GM12891 (cell line): ENCODE results near the gene DAPK3.
"Not testable (repeated sequence)": the region's sequence is repeated elsewhere in the genome, so short reads cannot be mapped to it uniquely, and the experiment has no call there.

Source experiments
- DNase-seq: peaks from one replicate; pipeline ENCODE4 v3.0.0; 2011; ENCODE audit warnings: low spot score; ENCODE audit not compliant: insufficient read length
- FAIRE-seq: peaks from 2 replicates; lab custom pipeline; 2011; peaks lifted over from hg19 to GRCh38; lab: Jason Lieb, UNC
- PAX5 ChIP-seq: IDR thresholded peaks from 2 replicates; pipeline ENCODE4 v1.6.1; 2011; ENCODE audit warnings: low read length, moderate library complexity, mild to moderate bottlenecking; ENCODE audit not compliant: insufficient read depth, severe bottlenecking
- POLR2A ChIP-seq: IDR thresholded peaks from 2 replicates; pipeline ENCODE4 v1.6.1; 2011; ENCODE audit warnings: low read depth, low read length, control low read depth
- POLR2AphosphoS5 ChIP-seq: IDR thresholded peaks from 2 replicates; pipeline ENCODE4 v1.6.1; 2011; ENCODE audit warnings: low read depth, low read length, control low read depth
- POU2F2 ChIP-seq: IDR thresholded peaks from 2 replicates; pipeline ENCODE4 v1.6.1; 2011; ENCODE audit warnings: low read depth, mild to moderate bottlenecking, control low read depth, low read length, moderate library complexity
- SPI1 ChIP-seq: IDR thresholded peaks from 2 replicates; pipeline ENCODE4 v1.6.1; 2011; ENCODE audit warnings: low read depth, low read length, control low read depth
- TAF1 ChIP-seq: IDR thresholded peaks from 2 replicates; pipeline ENCODE4 v1.6.1; 2011; ENCODE audit warnings: low read depth, low read length, control low read depth

The DAPK3 gene

DNA sequence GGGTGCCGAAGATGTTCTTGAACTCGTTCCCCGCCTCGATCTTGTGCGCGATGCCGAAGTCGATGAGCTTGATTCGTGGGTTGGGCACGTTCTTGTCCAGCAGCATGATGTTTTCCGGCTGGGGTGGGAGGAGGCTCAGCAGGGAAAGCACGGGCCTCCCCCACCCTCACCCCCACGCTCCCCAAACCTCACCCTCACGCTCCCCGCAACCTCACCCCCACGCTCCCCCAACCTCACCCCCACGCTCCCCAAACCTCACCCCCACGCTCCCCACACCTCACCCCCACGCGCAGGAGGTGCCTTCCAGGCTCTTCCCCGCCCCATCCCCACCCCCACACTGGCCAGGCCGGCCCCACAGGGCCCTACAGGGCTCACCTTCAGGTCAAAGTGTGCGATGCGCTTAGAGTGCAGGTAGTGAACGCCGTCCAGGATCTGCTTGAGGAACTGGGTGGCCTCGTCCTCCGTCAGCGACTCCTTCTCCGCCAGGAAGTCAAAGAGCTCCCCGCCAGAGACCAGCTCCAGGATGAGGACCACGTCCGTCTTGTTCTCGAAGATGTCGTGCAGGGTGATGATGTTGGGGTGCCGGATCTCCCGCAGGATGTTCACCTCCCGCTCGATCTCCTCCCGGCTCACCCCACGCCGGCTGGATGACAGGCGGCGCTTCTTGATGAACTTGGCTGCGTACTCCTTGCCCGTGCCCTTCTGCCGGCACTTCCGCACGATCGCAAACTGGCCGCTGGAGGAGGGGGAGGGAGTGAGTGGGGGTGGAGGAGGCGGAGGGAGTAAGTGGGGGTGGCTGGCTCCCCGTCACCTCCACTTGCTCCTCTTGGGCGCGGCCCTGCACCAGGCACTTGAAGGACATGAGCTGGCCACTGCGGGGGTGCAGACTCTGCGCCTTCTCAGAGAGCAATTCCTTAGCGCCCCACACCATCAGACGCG is 6.4 kb downstream of the DAPK3 start:
- DNase-seq (no peak), FAIRE-seq (no peak)
- TF ChIP-seq SPI1 (no peak), POLR2AphosphoS5 (no peak), POLR2A (no peak), POU2F2 (no peak), TAF1 (no peak), PAX5 (no peak)

DNA sequence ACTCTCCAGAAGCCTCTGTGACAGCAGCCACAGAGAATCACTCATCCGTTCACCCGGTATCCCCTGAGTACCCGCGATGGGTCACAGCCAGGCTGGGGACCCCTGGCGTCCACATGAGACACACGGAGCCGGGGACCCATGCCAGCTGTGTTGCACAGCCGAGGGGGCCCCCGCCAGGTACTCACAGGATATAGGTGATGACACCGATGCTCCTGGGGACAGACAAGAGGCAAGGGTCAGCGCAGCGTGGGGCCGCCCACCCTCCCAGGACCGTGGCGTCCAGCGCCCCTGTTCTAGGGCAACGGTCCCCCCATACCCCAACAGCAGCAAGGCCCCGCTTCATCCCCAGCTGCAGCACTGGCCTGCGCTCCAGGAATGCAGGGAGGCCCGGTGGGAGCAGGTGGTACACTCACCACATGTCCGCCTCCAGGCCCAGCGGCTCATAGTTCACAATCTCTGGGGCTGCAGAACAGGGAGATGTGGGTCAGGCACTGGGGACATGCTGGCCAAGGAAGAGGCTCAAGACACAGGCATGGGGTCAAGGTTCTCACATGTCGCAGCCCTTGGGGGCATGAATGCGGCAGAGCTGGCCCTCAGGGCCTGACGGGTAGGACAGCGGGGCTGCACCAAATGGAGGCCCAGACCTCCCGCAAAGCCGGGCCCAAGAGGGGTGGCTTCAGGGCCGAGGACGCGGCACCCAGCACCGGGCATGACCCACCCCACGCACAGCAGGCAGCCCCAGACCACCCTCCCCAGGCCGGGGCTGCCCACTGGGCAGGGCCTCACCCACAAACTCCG is 7.2 kb downstream of the DAPK3 start:
- no peak for DNase-seq
- no peak for TF ChIP-seq TAF1
- TF ChIP-seq POU2F2 = no peak
- no peak for TF ChIP-seq SPI1
- TF ChIP-seq POLR2AphosphoS5 = no peak
- no peak for TF ChIP-seq PAX5
- no peak for TF ChIP-seq POLR2A
- no peak for FAIRE-seq

DNA sequence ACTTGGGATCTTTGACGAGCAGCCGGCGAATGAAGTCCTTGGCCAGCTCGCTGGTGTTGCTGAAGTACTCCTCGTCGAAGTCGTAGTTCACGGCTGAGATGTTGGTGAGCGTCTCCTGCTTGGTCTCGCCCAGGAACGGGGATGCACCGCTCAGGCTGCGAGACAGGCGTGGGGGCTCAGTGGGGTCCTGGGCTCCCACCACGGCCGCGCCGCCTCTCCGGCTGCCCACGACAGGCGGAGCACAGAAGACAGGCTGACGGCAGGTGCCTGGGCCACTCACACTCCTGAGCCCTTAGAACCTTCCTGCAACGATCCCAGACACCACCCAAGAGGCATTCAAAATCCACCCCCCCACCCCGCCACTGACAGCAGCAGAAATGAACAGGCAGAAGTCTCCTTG is 9.9 kb downstream of the DAPK3 start:
- DNase-seq (no peak), FAIRE-seq (no peak)
- no peak for TF ChIP-seq POLR2A
- TF ChIP-seq SPI1 = no peak
- no peak for TF ChIP-seq TAF1
- no peak for TF ChIP-seq POU2F2
- TF ChIP-seq PAX5 = no peak
- no peak for TF ChIP-seq POLR2AphosphoS5

DNA sequence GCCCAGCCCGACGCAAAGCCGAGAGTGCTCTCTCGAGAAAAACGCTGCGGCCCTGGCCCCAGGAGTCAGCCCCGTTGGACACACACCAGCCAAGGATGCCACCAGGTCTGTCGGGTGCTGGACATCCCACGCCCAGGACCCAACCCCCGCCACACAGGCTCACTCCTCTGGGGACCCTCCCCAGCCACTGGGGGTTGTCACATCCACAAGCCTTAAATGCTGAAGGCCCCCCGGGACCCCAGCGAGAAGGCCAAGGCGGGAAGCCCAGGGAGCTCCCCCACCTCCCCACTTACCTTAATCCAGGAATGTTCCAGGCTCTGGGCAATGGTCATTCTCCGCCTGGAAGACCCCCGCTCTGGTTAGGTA is 11.2 kb downstream of the DAPK3 start:
- DNase-seq (no peak), FAIRE-seq (no peak)
- TF ChIP-seq POLR2A (no peak), PAX5 (no peak), TAF1 (no peak), POLR2AphosphoS5 (no peak), POU2F2 (no peak), SPI1 (no peak)

DNA sequence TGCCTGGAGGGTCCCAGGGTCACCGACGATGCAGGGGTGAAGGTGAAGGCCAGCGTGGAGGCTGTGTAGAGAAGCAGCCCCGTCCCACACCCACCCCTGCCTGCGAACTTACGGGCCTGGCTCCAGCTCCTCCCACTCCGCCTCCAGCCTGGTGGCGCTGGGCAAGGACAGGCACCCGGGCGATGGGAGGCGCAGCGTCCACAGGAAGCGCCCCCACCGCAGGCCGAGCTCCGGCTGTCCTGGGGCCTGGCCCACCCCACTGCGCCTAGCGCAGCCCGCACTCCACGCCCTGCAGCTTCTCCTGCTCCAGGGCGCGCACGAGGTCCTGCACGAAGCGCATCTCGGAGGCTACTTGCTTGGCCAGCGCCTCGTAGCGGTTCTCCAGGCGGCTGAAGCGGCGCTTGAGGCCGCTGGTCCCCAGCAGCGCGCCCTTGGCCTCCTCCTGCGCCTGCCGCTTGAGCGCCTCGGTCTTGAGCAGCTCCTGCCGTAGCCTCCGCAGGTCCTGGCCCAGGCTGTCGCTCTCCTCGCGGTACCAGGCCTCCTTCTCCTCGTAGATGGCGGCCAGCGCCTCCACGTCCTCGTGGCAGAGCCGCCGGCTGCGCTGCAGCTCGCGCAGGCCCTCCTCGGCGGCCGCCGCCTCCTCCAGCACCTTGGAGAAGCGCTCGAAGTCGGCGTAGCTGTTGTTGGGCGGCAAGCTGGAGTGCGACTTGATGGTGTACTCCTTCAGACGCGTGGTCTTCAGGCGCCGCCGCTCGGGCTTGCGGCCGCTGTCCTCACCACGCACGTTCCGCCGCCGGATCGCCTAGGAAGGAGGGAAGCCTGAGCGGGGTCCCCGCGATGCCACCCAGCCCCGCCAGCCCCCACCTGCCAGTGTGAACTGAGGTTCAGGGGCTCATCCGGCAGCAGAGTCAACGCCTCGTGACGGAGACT is 11.8 kb downstream of the DAPK3 start:
- no peak for DNase-seq
- no peak for FAIRE-seq
- TF ChIP-seq PAX5 (no peak), SPI1 (no peak), POLR2A (no peak)

DNA sequence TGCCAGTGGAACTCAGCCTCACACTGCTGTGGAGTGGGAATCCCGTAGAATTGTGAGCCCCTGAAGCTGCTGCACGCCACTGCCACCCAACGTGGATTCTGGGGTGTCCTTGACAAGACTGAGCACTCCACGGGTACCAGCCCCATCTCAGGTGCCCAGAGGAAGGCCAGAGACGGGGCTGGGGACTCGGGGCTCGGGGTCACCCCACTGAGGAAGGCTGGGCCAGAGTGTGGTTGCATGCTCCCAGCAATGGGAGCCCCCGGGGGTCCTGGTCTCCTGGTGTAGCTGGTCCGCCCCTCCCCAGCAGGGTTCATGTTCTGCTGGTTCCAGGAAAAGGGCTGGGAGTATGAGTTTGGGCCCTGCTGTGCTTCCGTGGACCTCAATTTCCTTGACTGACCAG is 15.2 kb downstream of the DAPK3 start:
- DNase-seq (no peak), FAIRE-seq (no peak)

DNA sequence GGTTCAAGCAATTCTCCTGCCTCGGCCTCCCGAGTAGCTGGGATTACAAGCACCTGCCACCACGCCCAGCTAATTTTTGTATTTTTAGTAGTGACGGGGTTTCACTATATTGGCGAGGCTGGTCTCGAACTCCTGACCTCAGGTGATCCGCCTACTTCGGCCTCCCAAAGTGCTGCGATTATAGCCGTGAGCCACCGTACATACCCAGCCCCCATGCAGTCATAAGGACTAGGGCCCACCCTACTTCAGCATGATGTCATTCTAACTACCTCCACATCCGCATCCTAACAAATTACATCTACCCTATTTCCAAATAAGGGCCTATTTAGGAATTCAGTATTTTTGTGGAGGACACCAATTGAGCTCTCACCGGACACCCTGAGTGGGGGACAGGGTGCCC is 15.6 kb downstream of the DAPK3 start:
- DNase-seq, FAIRE-seq: not testable (repeated sequence)

More for the DNA sequence above, 15.2 kb downstream of the DAPK3 start:
- TF ChIP-seq SPI1 = no peak
- no peak for TF ChIP-seq POLR2A
- no peak for TF ChIP-seq POU2F2
- TF ChIP-seq POLR2AphosphoS5 = no peak
- TF ChIP-seq PAX5 = no peak
- no peak for TF ChIP-seq TAF1

DNA sequence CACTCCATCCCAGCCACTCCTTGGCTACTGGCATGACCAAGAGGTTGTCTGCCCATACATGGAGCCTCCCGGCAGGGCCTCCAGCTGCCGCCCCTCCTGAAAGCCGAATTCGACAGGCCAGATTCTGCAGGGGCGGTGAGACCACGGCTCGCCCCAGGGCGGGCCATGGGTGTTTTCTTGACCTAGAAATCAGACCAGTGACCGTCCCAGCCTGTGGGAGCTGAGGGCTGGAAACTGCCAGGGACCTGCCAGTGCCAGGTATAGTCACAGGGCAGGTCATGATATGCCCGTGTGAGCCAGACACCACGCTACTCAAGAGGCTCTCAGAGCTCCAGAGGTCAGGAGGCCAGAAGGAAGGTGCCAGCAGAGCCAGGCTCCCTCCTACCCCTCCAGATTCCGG is 16.8 kb downstream of the DAPK3 start:
- no peak for DNase-seq
- TF ChIP-seq PAX5 = no peak
- no peak for TF ChIP-seq POLR2AphosphoS5
- TF ChIP-seq SPI1 = no peak
- TF ChIP-seq TAF1 = no peak
- TF ChIP-seq POU2F2 = no peak
- no peak for TF ChIP-seq POLR2A
- FAIRE-seq = no peak

DNA sequence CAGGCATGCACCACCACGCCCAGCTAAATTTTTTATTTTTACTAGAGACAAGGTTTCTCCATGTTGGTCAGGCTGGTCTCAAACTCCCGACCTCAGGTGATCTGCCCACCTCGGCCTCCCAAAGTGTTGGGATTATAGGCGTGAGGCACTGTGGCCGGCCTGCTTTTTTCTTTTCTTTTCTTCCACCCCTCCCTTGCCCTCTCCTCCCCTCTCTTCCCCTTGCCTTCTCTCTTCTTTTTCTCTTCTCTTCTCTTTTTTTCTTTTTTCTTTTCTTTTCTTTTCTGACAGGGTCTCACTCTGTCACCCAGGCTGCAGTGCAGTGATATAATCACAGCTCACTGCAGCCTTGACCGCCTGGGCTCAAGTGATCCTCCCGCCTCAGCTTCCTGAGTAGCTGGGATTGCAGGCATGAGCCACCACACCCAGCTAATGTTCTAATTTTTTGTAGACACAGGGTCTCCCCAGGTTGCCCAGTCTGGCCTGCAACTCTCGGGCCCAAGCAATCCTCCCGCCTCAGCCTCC is 18.1 kb downstream of the DAPK3 start:
- not testable (repeated sequence) for FAIRE-seq, DNase-seq
